ENCODE measurements around the gene ZNF536.

DNA sequence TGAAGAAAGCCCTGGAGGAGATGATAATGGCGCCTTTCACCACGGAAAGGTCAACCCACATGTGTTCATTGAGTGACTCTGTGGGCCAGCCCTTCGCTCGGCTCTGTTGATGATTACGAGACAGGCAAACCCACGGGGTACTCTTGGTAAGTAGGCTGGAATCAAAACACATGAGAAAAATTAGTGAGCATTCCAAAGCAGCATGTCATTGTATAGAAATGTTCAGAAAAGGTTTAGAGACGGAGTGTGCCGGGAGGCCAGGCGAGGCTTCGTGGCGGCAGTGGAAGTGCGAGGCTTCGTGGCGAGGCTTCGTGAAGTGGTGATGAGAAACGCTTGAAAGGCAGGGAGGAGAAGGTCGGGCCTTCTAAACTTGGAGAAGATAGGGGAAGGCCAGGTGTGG lies 144.3 kb downstream of the ZNF536 start:
- TF ChIP-seq, protein P1, sequence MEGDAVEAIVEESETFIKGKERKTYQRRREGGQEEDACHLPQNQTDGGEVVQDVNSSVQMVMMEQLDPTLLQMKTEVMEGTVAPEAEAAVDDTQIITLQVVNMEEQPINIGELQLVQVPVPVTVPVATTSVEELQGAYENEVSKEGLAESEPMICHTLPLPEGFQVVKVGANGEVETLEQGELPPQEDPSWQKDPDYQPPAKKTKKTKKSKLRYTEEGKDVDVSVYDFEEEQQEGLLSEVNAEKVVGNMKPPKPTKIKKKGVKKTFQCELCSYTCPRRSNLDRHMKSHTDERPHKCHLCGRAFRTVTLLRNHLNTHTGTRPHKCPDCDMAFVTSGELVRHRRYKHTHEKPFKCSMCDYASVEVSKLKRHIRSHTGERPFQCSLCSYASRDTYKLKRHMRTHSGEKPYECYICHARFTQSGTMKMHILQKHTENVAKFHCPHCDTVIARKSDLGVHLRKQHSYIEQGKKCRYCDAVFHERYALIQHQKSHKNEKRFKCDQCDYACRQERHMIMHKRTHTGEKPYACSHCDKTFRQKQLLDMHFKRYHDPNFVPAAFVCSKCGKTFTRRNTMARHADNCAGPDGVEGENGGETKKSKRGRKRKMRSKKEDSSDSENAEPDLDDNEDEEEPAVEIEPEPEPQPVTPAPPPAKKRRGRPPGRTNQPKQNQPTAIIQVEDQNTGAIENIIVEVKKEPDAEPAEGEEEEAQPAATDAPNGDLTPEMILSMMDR (IDR thresholded peaks at IDR 0.05) = no peak
- TF ChIP-seq POLR2AphosphoS5 (IDR thresholded peaks at IDR 0.05) = no peak
- TF ChIP-seq POLR2A (IDR thresholded peaks at IDR 0.05) = no peak
